ENCODE data around the gene ADCK1. TPM values are rescaled to one million over a fixed set of nuclear protein-coding genes. Genes with fewer than 3 reads are reported as not detected.

The ADCK1 gene
- total and polyA plus RNA-seq, 2 experiments from 2014 or later = 8.2 to 16.4 TPM

DNA sequence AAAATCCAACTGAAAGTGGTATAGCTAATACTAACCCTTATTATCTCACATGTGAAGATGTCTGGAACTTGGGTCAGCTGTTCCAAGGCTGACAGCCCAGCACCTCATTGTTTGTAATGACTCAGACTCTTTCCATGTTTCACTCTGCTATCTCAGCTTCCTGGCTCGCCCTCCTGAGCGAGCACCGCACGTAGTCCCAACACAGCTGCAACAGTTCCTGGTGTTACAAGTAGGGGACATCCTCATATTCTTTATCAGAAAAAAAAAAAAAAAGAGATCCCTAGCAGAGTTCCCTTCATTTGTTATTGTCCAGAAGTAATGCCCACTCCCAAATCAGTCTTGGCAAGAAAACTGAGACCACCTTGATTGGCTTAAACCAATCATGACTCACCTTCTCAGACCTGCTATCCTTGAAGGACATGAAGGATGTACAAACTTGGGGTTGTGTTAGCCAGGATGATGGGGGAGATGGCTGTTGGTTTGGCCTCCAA, 92.5 kb downstream of the ADCK1 start:
- Histone ChIP-seq H3K9me2 (replicated peaks; ENCODE audit: insufficient read depth) (no peaks in the 10 kb centered on the region), H4K20me1 (ENCODE audit: insufficient read depth, poor library complexity, severe bottlenecking) (no peaks in the 10 kb centered on the region), H3K36me3 (replicated peaks; ENCODE audit: insufficient read depth, low read depth) (no peaks in the 10 kb centered on the region), H3K4me2 (no peak overlapping the region), H3K27me3 (no peaks in the 10 kb centered on the region), H2AFZ (no peak overlapping the region), H3K27ac (no peak overlapping the region), H3K4me1 (ENCODE audit: insufficient read depth) (no peaks in the 10 kb centered on the region), H3K4me3 (no peak overlapping the region), H3K79me2 (no peaks in the 10 kb centered on the region), H3K9me3 (ENCODE audit: low read depth) (no peaks in the 10 kb centered on the region)
- TF ChIP-seq EZH2 (IDR thresholded peaks at IDR 0.05; ENCODE audit: borderline replicate concordance) = no peak
- DNase-seq (ENCODE audit: low spot score) = peak; percentile 29
- 87% methylated on average over 4 of the region's 4 CpGs for WGBS (ENCODE audit: low lambda C conversion rate, missing lambda C conversion rate)

DNA sequence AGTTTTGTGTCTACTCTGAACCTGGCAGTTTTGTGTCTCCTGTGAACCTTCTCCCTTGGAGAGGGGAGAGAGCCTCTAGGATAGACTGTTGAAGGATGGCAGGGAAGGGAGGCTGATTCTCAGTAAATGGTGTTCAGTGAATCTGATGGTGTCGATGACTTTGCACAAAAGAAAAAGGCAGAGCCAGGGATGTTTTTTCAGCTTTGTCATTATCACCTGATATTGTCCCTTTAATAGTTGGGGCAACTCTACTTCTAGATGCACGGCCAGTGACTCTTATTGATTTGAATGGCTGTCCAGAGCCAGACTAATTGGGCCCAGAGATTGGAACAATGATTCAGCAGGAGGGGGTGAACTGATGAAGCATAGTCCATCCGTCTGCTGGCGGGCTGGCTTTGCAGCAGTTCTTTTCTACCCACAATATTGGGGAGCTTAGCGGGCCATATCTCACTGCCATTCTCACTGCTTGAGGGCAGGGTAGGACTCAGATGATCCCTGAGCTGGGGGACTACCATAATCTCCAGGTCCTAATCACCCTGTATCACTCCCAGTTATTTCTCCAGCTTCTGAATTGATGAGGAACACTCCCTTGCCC, 93.1 kb downstream of the ADCK1 start:
- Histone ChIP-seq H4K20me1 (ENCODE audit: insufficient read depth, poor library complexity, severe bottlenecking) (no peaks in the 10 kb centered on the region), H3K4me3 (no peak overlapping the region), H3K9me3 (ENCODE audit: low read depth) (no peaks in the 10 kb centered on the region), H3K27ac (no peak overlapping the region), H3K27me3 (no peaks in the 10 kb centered on the region), H2AFZ (no peak overlapping the region), H3K4me1 (ENCODE audit: insufficient read depth) (no peaks in the 10 kb centered on the region), H3K9me2 (replicated peaks; ENCODE audit: insufficient read depth) (no peaks in the 10 kb centered on the region), H3K36me3 (replicated peaks; ENCODE audit: insufficient read depth, low read depth) (no peaks in the 10 kb centered on the region), H3K79me2 (no peaks in the 10 kb centered on the region), H3K4me2 (no peak overlapping the region)
- TF ChIP-seq, protein P1, sequence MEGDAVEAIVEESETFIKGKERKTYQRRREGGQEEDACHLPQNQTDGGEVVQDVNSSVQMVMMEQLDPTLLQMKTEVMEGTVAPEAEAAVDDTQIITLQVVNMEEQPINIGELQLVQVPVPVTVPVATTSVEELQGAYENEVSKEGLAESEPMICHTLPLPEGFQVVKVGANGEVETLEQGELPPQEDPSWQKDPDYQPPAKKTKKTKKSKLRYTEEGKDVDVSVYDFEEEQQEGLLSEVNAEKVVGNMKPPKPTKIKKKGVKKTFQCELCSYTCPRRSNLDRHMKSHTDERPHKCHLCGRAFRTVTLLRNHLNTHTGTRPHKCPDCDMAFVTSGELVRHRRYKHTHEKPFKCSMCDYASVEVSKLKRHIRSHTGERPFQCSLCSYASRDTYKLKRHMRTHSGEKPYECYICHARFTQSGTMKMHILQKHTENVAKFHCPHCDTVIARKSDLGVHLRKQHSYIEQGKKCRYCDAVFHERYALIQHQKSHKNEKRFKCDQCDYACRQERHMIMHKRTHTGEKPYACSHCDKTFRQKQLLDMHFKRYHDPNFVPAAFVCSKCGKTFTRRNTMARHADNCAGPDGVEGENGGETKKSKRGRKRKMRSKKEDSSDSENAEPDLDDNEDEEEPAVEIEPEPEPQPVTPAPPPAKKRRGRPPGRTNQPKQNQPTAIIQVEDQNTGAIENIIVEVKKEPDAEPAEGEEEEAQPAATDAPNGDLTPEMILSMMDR (IDR thresholded peaks at IDR 0.05; ENCODE audit: poor library complexity) = no peak
- TF ChIP-seq EZH2phosphoT487 (IDR thresholded peaks at IDR 0.05; ENCODE audit: low read depth, severe bottlenecking, unreplicated experiment) = no peak
- TF ChIP-seq EZH2 (IDR thresholded peaks at IDR 0.05; ENCODE audit: borderline replicate concordance) = no peak
- no peak for DNase-seq (ENCODE audit: low spot score)
- WGBS (ENCODE audit: low lambda C conversion rate, missing lambda C conversion rate) = over 99% methylated on average over 5 of the region's 5 CpGs

DNA sequence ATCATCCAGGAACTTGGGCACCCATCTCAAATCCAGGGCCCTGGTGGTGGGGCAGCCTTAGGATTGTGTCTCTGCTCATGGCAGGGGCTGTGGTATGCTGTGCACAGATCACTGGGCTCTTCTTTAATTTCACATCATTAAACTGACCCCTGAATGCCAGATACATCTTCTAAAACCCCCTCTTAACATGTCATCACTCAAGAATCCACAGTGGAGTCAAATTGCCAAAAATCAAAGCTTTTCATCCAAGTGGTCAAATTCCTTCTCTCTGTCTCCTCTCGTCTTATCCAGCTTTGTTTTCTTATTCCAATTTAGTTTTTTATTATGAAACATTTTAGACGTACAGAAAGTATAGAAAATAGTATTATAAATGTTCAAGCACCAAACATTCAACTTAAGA, 97.5 kb downstream of the ADCK1 start:
- no peak for TF ChIP-seq EZH2phosphoT487 (IDR thresholded peaks at IDR 0.05; ENCODE audit: low read depth, severe bottlenecking, unreplicated experiment)
- TF ChIP-seq EZH2 (IDR thresholded peaks at IDR 0.05; ENCODE audit: borderline replicate concordance) = no peak
- TF ChIP-seq, protein P1 (IDR thresholded peaks at IDR 0.05; ENCODE audit: poor library complexity) = no peak
- Histone ChIP-seq H3K27me3 (no peaks in the 10 kb centered on the region), H4K20me1 (ENCODE audit: insufficient read depth, poor library complexity, severe bottlenecking) (no peaks in the 10 kb centered on the region), H3K9me3 (ENCODE audit: low read depth) (no peaks in the 10 kb centered on the region), H3K4me1 (ENCODE audit: insufficient read depth) (no peaks in the 10 kb centered on the region), H3K36me3 (replicated peaks; ENCODE audit: insufficient read depth, low read depth) (no peaks in the 10 kb centered on the region), H3K27ac (no peak overlapping the region), H3K9me2 (replicated peaks; ENCODE audit: insufficient read depth) (no peaks in the 10 kb centered on the region), H3K4me2 (no peak overlapping the region), H2AFZ (no peak overlapping the region), H3K4me3 (no peak overlapping the region), H3K79me2 (no peaks in the 10 kb centered on the region)
- DNase-seq (ENCODE audit: low spot score) = no peak
- 67% methylated on average over 2 of the region's 2 CpGs for WGBS (ENCODE audit: low lambda C conversion rate, missing lambda C conversion rate)

DNA sequence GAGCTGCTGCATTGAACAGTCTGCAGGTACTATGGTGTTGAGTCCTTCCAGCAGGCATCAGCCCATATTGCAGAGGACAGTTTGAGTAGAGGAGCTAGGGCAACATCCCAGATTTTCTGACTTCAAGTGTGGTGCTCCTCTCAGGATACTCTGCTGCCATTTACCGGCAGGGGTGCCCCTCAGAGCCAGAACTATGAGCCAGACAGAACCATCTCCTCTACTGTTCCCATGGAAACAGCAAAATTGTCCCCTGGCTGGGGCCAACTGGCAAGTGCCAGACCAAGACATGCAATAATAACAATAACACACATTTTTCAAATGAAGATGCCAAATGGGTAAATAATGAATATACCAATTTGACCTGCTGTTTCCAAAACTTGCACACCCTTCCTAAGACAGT, 102.9 kb downstream of the ADCK1 start:
- Histone ChIP-seq H3K36me3 (replicated peaks; ENCODE audit: insufficient read depth, low read depth) (no peaks in the 10 kb centered on the region), H3K79me2 (no peaks in the 10 kb centered on the region), H3K27ac (no peak overlapping the region), H3K4me3 (no peak overlapping the region), H3K27me3 (no peaks in the 10 kb centered on the region), H3K4me1 (ENCODE audit: insufficient read depth) (no peaks in the 10 kb centered on the region), H2AFZ (no peak overlapping the region), H3K9me2 (replicated peaks; ENCODE audit: insufficient read depth) (no peaks in the 10 kb centered on the region), H3K9me3 (ENCODE audit: low read depth) (no peaks in the 10 kb centered on the region), H4K20me1 (ENCODE audit: insufficient read depth, poor library complexity, severe bottlenecking) (no peaks in the 10 kb centered on the region), H3K4me2 (no peak overlapping the region)
- no peak for DNase-seq (ENCODE audit: low spot score)
- TF ChIP-seq, protein P1 (IDR thresholded peaks at IDR 0.05; ENCODE audit: poor library complexity) = no peak
- no peak for TF ChIP-seq EZH2 (IDR thresholded peaks at IDR 0.05; ENCODE audit: borderline replicate concordance)
- WGBS (ENCODE audit: low lambda C conversion rate, missing lambda C conversion rate) = 71% methylated on average over 1 of the region's 1 CpG
